Activated naive CD8-positive, alpha-beta T cell treated with anti-CD3 and anti-CD28 coated beads, Interleukin-2, amount 50 U/mL, for 24 hours (primary cell): ENCODE measurements around the gene SLC22A3.
"Not testable (repeated sequence)": the region's sequence is repeated elsewhere in the genome, so short reads cannot be mapped to it uniquely, and the experiment has no call there.

Experiments
- ATAC-seq: fragments of 150-1000 bp; cut with Tn5 transposase; one replicate; pipeline ENCODE4 v1.10.0; 2021
- DNase-seq: peaks from one replicate; pipeline ENCODE4 v3.0.0; 2021
- H3K27ac Mint-ChIP-seq: one replicate; pipeline ENCODE4 v1.8.0; 2021; ENCODE audit warnings: mild to moderate bottlenecking, mixed read lengths
- H3K27me3 Mint-ChIP-seq: one replicate; pipeline ENCODE4 v1.8.0; 2021; ENCODE audit warnings: mixed read lengths
- H3K36me3 Mint-ChIP-seq: one replicate; pipeline ENCODE4 v1.8.0; 2021; ENCODE audit warnings: low read depth, mixed read lengths
- H3K4me1 Mint-ChIP-seq: one replicate; pipeline ENCODE4 v1.8.0; 2021; ENCODE audit warnings: mixed read lengths
- H3K4me3 Mint-ChIP-seq: one replicate; pipeline ENCODE4 v1.8.0; 2021; ENCODE audit warnings: mild to moderate bottlenecking, moderate library complexity, mixed read lengths
- H3K9me3 Mint-ChIP-seq: one replicate; pipeline ENCODE4 v1.8.0; 2021; ENCODE audit warnings: mixed read lengths

The SLC22A3 gene

GRCh38 chr6:160348223-160349019 is at the start of gene SLC22A3:
TSS of gene SLC22A3 (plus strand) at chr6:160348378. CDS start at chr6:160348420, 42 bp downstream.
- DNase-seq (peak; percentile 6), ATAC-seq (peak; percentile 37)
- H3K4me1 Mint-ChIP-seq = peaks cover 8% of the 10 kb centered on the region
- H3K27me3 Mint-ChIP-seq = peaks cover 66% of the 10 kb centered on the region
- no peak within 1 kb of the TSS for H3K27ac Mint-ChIP-seq
- H3K9me3 Mint-ChIP-seq = no peaks in the 10 kb centered on the region
- no peaks in the 10 kb centered on the region for H3K36me3 Mint-ChIP-seq
- peak within 1 kb of the TSS; percentile 44 for H3K4me3 Mint-ChIP-seq

GRCh38 chr6:160299559-160299958 is 48.6 kb upstream of the SLC22A3 start:
- Mint-ChIP-seq H3K27me3 (peaks cover 9% of the 10 kb centered on the region), H3K27ac (no peak overlapping the region), H3K9me3 (peaks cover 7% of the 10 kb centered on the region), H3K36me3 (no peaks in the 10 kb centered on the region), H3K4me1 (no peaks in the 10 kb centered on the region), H3K4me3 (no peak overlapping the region)
- DNase-seq (no peak), ATAC-seq (no peak)

- H3K4me1 Mint-ChIP-seq = no peaks in the 10 kb centered on the region
- DNase-seq (no peak), ATAC-seq (no peak)
- H3K36me3 Mint-ChIP-seq = no peaks in the 10 kb centered on the region
- peaks cover 9% of the 10 kb centered on the region for H3K27me3 Mint-ChIP-seq
- no peak overlapping the region for H3K27ac Mint-ChIP-seq
- H3K4me3 Mint-ChIP-seq = no peak overlapping the region
- H3K9me3 Mint-ChIP-seq = peaks cover 8% of the 10 kb centered on the region
Observed at GRCh38 chr6:160300076-160300695, 48.0 kb upstream of the SLC22A3 start.

- Mint-ChIP-seq H3K27me3 (peaks cover 7% of the 10 kb centered on the region), H3K4me3 (no peak overlapping the region), H3K36me3 (no peaks in the 10 kb centered on the region), H3K27ac (no peak overlapping the region), H3K4me1 (no peaks in the 10 kb centered on the region), H3K9me3 (peaks cover 8% of the 10 kb centered on the region)
- ATAC-seq (no peak), DNase-seq (no peak)
Observed at GRCh38 chr6:160301339-160301738, 46.8 kb upstream of the SLC22A3 start.

GRCh38 chr6:160302431-160303082 is 45.6 kb upstream of the SLC22A3 start:
- DNase-seq, H3K4me1 Mint-ChIP-seq: not testable (repeated sequence)

DNA sequence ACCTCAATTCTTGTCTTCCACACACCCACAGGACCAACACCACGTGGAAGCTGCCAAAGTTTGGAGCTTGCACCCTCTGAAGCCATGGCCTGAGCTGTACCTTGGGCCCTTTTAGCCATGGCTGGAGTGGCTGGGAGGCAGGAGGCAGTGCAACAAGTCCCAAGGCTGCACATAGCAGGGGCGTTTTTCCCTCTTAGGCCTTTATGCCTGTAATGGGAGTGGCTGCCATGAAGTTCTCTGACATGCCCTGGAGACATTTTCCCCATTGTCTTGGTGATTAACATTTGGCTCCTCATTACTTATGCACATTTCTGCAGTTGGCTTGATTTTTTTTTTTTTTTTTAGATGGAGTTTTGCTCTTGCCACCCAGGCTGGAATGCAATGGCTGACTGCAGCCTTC is 44.4 kb upstream of the SLC22A3 start:
- H3K4me3 Mint-ChIP-seq = no peak overlapping the region
- H3K27me3 Mint-ChIP-seq = peaks cover 4% of the 10 kb centered on the region
- ATAC-seq (no peak), DNase-seq (no peak)
- peaks cover 9% of the 10 kb centered on the region for H3K9me3 Mint-ChIP-seq
- H3K36me3 Mint-ChIP-seq = no peaks in the 10 kb centered on the region
- no peak overlapping the region for H3K27ac Mint-ChIP-seq
- H3K4me1 Mint-ChIP-seq = no peaks in the 10 kb centered on the region

More at GRCh38 chr6:160302431-160303082, 45.6 kb upstream of the SLC22A3 start:
- not testable (repeated sequence) for H3K27me3 Mint-ChIP-seq, H3K9me3 Mint-ChIP-seq, H3K4me3 Mint-ChIP-seq, ATAC-seq, H3K27ac Mint-ChIP-seq, H3K36me3 Mint-ChIP-seq

DNA sequence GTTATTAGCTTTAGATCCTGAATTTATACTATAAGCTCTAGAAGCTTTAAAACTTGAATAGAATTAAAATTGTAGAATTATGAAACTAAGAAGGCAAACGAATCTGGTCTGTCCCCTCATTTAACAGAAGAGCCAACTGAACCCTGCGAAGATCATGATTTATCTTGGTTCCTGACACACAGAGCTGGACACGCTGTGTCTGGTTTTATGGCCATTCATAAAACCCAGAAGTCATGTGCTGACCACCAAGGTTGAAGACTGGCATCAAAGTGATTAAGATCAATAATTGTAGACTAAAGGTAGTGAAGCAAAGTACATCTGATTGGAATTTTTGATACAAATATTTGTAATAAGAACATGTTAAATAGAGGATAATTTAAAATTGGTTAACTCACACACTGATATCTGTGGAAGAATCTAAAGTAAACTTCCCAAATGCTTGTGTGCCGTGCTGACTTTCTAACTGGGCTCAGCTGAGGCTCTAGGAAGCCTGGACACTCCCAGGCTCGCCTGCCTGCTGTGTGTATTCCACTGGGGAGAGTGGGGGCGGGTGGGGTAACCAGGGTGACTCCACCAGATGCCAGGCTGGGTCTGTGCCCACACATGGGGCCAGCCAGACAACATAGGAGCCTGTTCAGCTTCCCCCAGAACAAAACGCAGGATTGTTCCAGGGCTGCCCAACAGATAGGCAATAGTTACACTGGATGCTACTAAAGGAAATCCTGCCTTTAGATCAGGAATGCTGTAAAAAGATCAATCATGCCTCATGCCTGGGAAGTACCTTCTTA is 42.1 kb upstream of the SLC22A3 start:
- Mint-ChIP-seq H3K27me3 (peaks cover 4% of the 10 kb centered on the region), H3K36me3 (peaks cover 5% of the 10 kb centered on the region), H3K9me3 (peaks cover 23% of the 10 kb centered on the region), H3K27ac (no peak overlapping the region), H3K4me3 (no peak overlapping the region), H3K4me1 (no peaks in the 10 kb centered on the region)
- ATAC-seq (no peak), DNase-seq (no peak)

DNA sequence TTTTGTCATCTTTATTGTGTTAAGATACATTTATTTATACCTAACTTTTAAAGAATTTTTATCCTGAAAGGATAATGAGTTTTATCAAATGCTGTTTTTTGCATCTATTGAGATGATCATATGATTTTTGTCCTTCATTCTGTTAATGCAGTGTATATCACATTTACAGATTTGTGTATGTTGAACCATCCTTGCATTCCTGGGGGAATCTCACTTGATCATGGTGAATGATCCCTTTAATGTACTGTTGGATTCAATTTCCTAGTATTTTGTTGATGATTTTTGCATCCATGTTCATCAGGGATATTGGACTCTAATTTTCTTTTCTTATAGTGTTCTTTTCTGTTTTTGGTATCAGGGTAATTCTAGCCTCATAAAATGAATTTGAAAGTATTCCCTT is 38.5 kb upstream of the SLC22A3 start:
- no peaks in the 10 kb centered on the region for H3K4me1 Mint-ChIP-seq
- no peak for ATAC-seq
- H3K27ac Mint-ChIP-seq = no peak overlapping the region
- DNase-seq = no peak
- H3K9me3 Mint-ChIP-seq = peaks cover 33% of the 10 kb centered on the region
- H3K4me3 Mint-ChIP-seq = no peak overlapping the region
- peaks cover 4% of the 10 kb centered on the region for H3K27me3 Mint-ChIP-seq
- peaks cover 9% of the 10 kb centered on the region for H3K36me3 Mint-ChIP-seq

GRCh38 chr6:160312900-160313299 is 35.3 kb upstream of the SLC22A3 start:
- Mint-ChIP-seq H3K4me3 (no peak overlapping the region), H3K4me1 (no peaks in the 10 kb centered on the region), H3K27me3 (no peaks in the 10 kb centered on the region), H3K27ac (no peak overlapping the region), H3K9me3 (peaks cover 33% of the 10 kb centered on the region), H3K36me3 (peaks cover 9% of the 10 kb centered on the region)
- DNase-seq (no peak), ATAC-seq (no peak)

- no peak overlapping the region for H3K27ac Mint-ChIP-seq
- no peaks in the 10 kb centered on the region for H3K4me1 Mint-ChIP-seq
- no peak for DNase-seq
- peaks cover 23% of the 10 kb centered on the region for H3K9me3 Mint-ChIP-seq
- H3K4me3 Mint-ChIP-seq = no peak overlapping the region
- H3K27me3 Mint-ChIP-seq = peaks cover 2% of the 10 kb centered on the region
- ATAC-seq = no peak
- H3K36me3 Mint-ChIP-seq = peaks cover 4% of the 10 kb centered on the region
Observed at GRCh38 chr6:160315310-160315709, 32.9 kb upstream of the SLC22A3 start.

GRCh38 chr6:160316261-160316660 is 31.9 kb upstream of the SLC22A3 start:
- Mint-ChIP-seq H3K27ac (no peak overlapping the region), H3K27me3 (peaks cover 2% of the 10 kb centered on the region), H3K4me1 (no peaks in the 10 kb centered on the region), H3K9me3 (peaks cover 18% of the 10 kb centered on the region), H3K4me3 (no peak overlapping the region), H3K36me3 (peaks cover 4% of the 10 kb centered on the region)
- DNase-seq (no peak), ATAC-seq (no peak)

- H3K4me3 Mint-ChIP-seq = no peak overlapping the region
- peaks cover 5% of the 10 kb centered on the region for H3K9me3 Mint-ChIP-seq
- ATAC-seq = no peak
- no peak overlapping the region for H3K27ac Mint-ChIP-seq
- no peaks in the 10 kb centered on the region for H3K4me1 Mint-ChIP-seq
- H3K36me3 Mint-ChIP-seq = no peaks in the 10 kb centered on the region
- peaks cover 2% of the 10 kb centered on the region for H3K27me3 Mint-ChIP-seq
- no peak for DNase-seq
Observed at GRCh38 chr6:160319246-160319645, 28.9 kb upstream of the SLC22A3 start.

DNA sequence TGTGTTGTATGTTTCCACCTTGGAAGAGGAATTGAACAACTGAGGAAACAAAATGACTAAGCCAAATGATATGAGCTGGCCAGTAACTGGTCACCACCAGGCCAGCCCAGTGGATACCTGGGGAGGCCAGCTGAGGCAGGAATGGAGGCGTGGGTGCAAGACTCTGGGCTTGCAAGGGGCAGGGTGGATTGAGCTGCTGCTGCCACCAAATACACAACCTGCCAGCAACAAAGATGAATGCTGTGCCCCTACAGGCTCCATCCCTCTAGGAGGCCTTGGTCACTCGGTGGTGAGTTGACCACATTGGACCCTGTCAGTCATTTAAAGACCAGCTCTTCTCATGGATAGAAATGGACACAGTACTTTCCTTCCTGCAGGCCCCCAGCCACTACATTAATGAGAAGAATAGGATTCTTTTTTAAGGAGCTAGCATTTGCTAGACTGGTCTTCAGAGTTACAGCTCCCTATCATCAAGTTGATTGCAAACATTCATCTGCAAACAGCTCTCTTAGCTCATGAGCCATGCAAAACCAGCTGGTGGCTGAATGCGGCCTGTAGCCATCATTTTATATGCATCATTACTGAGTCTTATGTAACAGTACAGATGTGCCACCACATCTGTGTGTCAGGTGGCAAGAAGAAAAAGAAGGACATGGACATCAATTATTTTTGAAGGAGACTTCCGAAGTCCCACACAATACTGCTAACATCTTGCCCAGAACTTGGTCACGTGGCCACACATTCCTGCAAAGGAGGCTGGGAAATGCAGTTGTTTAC is 26.3 kb upstream of the SLC22A3 start:
- Mint-ChIP-seq H3K9me3 (peaks cover 5% of the 10 kb centered on the region), H3K36me3 (no peaks in the 10 kb centered on the region), H3K27ac (no peak overlapping the region), H3K27me3 (peaks cover 5% of the 10 kb centered on the region), H3K4me3 (no peak overlapping the region), H3K4me1 (no peaks in the 10 kb centered on the region)
- DNase-seq = no peak
- no peak for ATAC-seq

DNA sequence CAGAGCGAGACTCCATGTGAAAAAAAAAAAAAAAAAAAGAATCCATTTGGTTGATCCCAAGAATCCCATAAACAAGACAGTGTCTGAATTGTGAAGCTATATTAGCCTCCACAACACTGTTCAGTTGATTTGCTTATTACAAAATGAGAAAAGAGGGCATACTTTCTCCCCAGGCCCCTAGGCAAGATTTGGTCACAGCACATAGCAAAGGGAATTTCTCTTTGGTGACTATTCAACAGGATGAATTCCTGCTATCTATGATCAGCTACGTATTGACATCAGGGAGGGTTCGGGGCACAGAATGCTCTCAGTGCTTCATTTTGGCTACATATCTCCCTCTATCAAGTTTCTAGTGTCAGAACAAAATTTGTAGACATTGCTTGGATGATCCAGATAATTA is 20.2 kb upstream of the SLC22A3 start:
- H3K4me1 Mint-ChIP-seq = no peaks in the 10 kb centered on the region
- H3K9me3 Mint-ChIP-seq = no peaks in the 10 kb centered on the region
- peaks cover 8% of the 10 kb centered on the region for H3K27me3 Mint-ChIP-seq
- ATAC-seq (no peak), DNase-seq (no peak)
- H3K36me3 Mint-ChIP-seq = no peaks in the 10 kb centered on the region
- H3K27ac Mint-ChIP-seq = no peak overlapping the region
- no peak overlapping the region for H3K4me3 Mint-ChIP-seq
